HepG2 (cell line): ENCODE measurements around the gene LAMA5. TPM values are rescaled to one million over a fixed set of nuclear protein-coding genes. Genes with fewer than 3 reads are reported as not detected.

Experiments used
- AGO2 ChIP-seq: fragments of 200-400 bp; formaldehyde crosslinking; optimal IDR thresholded peaks from 2 replicates; pipeline ENCODE3; 2017; ENCODE audit warnings: mild to moderate bottlenecking, low read depth, low read length, moderate library complexity
- BHLHE40 ChIP-seq: IDR thresholded peaks from 2 replicates; pipeline ENCODE4 v1.6.1; 2011; ENCODE audit warnings: low read length, improper control_type of control experiment
- BORCS8-MEF2B ChIP-seq: sonication (generic); formaldehyde crosslinking; IDR thresholded peaks from 2 replicates; pipeline ENCODE4 v1.8.0; 2022; ENCODE audit warnings: mild to moderate bottlenecking, missing genetic modification reagents
- DMAP1 ChIP-seq: IDR thresholded peaks from 2 replicates; pipeline ENCODE4 v1.6.1; 2016
- GZF1 ChIP-seq: sonication (generic); formaldehyde crosslinking; IDR thresholded peaks from 2 replicates; pipeline ENCODE4 v1.5.1; 2020; ENCODE audit warnings: mild to moderate bottlenecking, missing genetic modification reagents
- HHEX ChIP-seq: IDR thresholded peaks from 2 replicates; pipeline ENCODE4 v1.6.1; 2016; ENCODE audit warnings: control low read depth
- HNF4G ChIP-seq, 2 experiments: sonication (generic) in 1 of 2; formaldehyde crosslinking in 1 of 2; IDR thresholded peaks; 2 replicates each; pipeline versions ENCODE4 v1.4.0 to v1.6.1; 2011 to 2020; ENCODE audit warnings: borderline replicate concordance in 2 of 2, low read depth in 2 of 2, mild to moderate bottlenecking in 2 of 2, low read length in 1 of 2, missing genetic modification reagents in 1 of 2, moderate library complexity in 1 of 2
- KMT2A ChIP-seq: sonication (generic); formaldehyde crosslinking; IDR thresholded peaks from 2 replicates; pipeline ENCODE4 v1.4.0; 2020; ENCODE audit warnings: missing genetic modification reagents
- MED1 ChIP-seq: sonication (generic); formaldehyde crosslinking; IDR thresholded peaks from 2 replicates; pipeline ENCODE4 v1.4.0; 2020; ENCODE audit warnings: missing genetic modification reagents
- MXD4 ChIP-seq: IDR thresholded peaks from 2 replicates; pipeline ENCODE4 v1.6.1; 2016; ENCODE audit warnings: mild to moderate bottlenecking, missing biosample characterization, missing genetic modification reagents
- SP140L ChIP-seq: sonication (generic); formaldehyde crosslinking; IDR thresholded peaks from 2 replicates; pipeline ENCODE4 v1.4.0; 2020; ENCODE audit warnings: missing genetic modification reagents, borderline replicate concordance
- ZC3H13 ChIP-seq: sonication (generic); formaldehyde crosslinking; IDR thresholded peaks from 2 replicates; pipeline ENCODE4 v1.8.1; 2023; ENCODE audit warnings: mild to moderate bottlenecking, missing genetic modification reagents, moderate library complexity
- ZFY ChIP-seq: sonication (generic); formaldehyde crosslinking; IDR thresholded peaks from 2 replicates; pipeline ENCODE4 v1.4.0; 2020; ENCODE audit warnings: missing genetic modification reagents
- ZNF296 ChIP-seq: sonication (generic); formaldehyde crosslinking; conservative IDR thresholded peaks from 2 replicates; pipeline ENCODE4 v1.5.0; 2020; ENCODE audit warnings: mild to moderate bottlenecking, missing genetic modification reagents
- ZNF354B ChIP-seq: sonication (generic); formaldehyde crosslinking; IDR thresholded peaks from 2 replicates; pipeline ENCODE4 v1.8.0; 2022; ENCODE audit warnings: mild to moderate bottlenecking, missing genetic modification reagents
- ZNF773 ChIP-seq: sonication (generic); formaldehyde crosslinking; IDR thresholded peaks from 2 replicates; pipeline ENCODE4 v1.4.0; 2020; ENCODE audit warnings: missing genetic modification reagents, borderline replicate concordance
- polyA plus RNA-seq, 8 experiments: library from polyadenylated mRNA; depleted of rRNA in 3 of 8; stranded (reverse) in 7 of 8; unstranded in 1 of 8; fragments of >200 nt; fragmentation: Illumina TruSeq in 4 of 8; extraction: Trizol in 4 of 8; gene quantifications; 2 replicates each; pipeline versions ENCODE4 v1.2.1 to v1.2.3, GENCODE V29; 2011 to 2016; ENCODE audit warnings: low read depth in 4 of 8, missing spikeins in 1 of 8, mixed read lengths in 1 of 8; ENCODE audit not compliant: insufficient read depth in 1 of 8
- total RNA-seq, 5 experiments: library from RNA; depleted of rRNA; stranded (reverse); fragments of >200 nt; fragmentation: Illumina TruSeq; extraction: Trizol; gene quantifications; 2 replicates each; pipeline ENCODE4 v1.2.3, GENCODE V29; 2016; ENCODE audit warnings: low read depth in 1 of 5
- TF ChIP-seq, protein P1 (sequence below): sonication (generic); formaldehyde crosslinking; IDR thresholded peaks from 2 replicates; pipeline ENCODE4 v1.8.0; 2023; ENCODE audit warnings: mild to moderate bottlenecking, missing genetic modification reagents
- TF ChIP-seq, protein P2 (sequence below): sonication (generic); formaldehyde crosslinking; IDR thresholded peaks from 2 replicates; pipeline ENCODE4 v1.5.0; 2020; ENCODE audit warnings: mild to moderate bottlenecking, missing genetic modification reagents
- TF ChIP-seq, protein P3 (sequence below), 2 experiments: sonication (generic) in 1 of 2; formaldehyde crosslinking in 1 of 2; IDR thresholded peaks; 2 replicates each; pipeline versions ENCODE4 v1.6.1 to v1.9.0; 2014 to 2022; ENCODE audit warnings: antibody characterized with exemption in 1 of 2, borderline replicate concordance in 1 of 2, inconsistent platforms in 1 of 2, low read depth in 1 of 2, missing genetic modification reagents in 1 of 2
- TF ChIP-seq, protein P4 (sequence below), 2 experiments: fragments of 450-650 bp in 1 of 2; sonication (generic) in 1 of 2; formaldehyde crosslinking; IDR thresholded peaks; 2 replicates each; pipeline versions ENCODE4 v1.5.0 to v1.8.0; 2020 to 2022; ENCODE audit warnings: mild to moderate bottlenecking in 1 of 2, missing genetic modification reagents in 1 of 2

Gene LAMA5
- total and polyA plus RNA-seq, 2 of the 13 experiments (the other 11 are each of a cell fraction or from before 2014, with no cell fraction given) = 21.0 to 44.7 TPM

DNA sequence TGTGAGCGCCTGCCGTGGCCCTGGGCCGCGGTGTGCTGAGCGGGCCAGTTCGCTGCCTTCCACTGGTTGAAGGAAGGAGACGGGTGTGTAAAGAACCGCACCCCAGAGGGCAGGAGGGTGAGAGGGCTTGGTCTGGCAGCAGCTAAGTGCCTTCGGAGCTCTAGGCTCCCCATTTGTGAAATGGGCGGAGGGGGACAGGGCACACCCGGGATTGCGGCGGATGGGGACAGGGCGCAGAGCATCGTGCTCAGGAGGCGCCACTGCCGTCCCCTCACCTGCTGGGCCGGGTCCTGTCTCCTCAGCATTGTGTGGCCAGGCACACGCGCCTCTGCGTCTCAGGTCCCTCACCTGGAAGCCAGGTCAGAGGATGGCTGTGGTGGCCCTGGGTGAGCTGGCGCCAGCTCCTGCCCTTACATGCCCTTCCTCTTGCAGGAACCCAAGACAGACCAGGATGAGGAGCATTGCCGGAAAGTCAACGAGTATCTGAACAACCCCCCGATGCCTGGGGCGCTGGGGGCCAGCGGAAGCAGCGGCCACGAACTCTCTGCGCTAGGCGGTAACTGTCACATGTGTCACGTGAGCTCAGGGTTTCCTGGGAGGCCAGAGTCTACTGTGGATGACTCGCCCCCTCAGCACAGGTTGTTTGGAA lies 61.2 kb downstream of the LAMA5 start (continued):
- TF ChIP-seq, protein P1, sequence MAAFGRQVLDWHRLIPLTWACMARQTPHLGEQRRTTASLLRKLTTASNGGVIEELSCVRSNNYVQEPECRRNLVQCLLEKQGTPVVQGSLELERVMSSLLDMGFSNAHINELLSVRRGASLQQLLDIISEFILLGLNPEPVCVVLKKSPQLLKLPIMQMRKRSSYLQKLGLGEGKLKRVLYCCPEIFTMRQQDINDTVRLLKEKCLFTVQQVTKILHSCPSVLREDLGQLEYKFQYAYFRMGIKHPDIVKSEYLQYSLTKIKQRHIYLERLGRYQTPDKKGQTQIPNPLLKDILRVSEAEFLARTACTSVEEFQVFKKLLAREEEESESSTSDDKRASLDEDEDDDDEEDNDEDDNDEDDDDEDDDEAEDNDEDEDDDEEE = no peak
- no peak for TF ChIP-seq GZF1 (CRISPR knock-in tag)
- TF ChIP-seq ZNF773 (CRISPR knock-in tag) = no peak
- no peak for TF ChIP-seq MXD4 (CRISPR knock-in tag)
- no peak for TF ChIP-seq ZNF354B
- TF ChIP-seq ZNF296 (CRISPR knock-in tag) = no peak
- peak; percentile 84 for TF ChIP-seq AGO2
- TF ChIP-seq, protein P2, sequence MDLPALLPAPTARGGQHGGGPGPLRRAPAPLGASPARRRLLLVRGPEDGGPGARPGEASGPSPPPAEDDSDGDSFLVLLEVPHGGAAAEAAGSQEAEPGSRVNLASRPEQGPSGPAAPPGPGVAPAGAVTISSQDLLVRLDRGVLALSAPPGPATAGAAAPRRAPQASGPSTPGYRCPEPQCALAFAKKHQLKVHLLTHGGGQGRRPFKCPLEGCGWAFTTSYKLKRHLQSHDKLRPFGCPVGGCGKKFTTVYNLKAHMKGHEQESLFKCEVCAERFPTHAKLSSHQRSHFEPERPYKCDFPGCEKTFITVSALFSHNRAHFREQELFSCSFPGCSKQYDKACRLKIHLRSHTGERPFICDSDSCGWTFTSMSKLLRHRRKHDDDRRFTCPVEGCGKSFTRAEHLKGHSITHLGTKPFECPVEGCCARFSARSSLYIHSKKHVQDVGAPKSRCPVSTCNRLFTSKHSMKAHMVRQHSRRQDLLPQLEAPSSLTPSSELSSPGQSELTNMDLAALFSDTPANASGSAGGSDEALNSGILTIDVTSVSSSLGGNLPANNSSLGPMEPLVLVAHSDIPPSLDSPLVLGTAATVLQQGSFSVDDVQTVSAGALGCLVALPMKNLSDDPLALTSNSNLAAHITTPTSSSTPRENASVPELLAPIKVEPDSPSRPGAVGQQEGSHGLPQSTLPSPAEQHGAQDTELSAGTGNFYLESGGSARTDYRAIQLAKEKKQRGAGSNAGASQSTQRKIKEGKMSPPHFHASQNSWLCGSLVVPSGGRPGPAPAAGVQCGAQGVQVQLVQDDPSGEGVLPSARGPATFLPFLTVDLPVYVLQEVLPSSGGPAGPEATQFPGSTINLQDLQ (CRISPR knock-in tag) = no peak
- TF ChIP-seq HNF4G (IDR thresholded peaks at IDR 0.05; ENCODE audit: borderline replicate concordance, low read depth, low read length) = no peak
- TF ChIP-seq HNF4G (CRISPR knock-in tag; IDR thresholded peaks at IDR 0.05; ENCODE audit: borderline replicate concordance, low read depth) = no peak
- TF ChIP-seq, protein P3, sequence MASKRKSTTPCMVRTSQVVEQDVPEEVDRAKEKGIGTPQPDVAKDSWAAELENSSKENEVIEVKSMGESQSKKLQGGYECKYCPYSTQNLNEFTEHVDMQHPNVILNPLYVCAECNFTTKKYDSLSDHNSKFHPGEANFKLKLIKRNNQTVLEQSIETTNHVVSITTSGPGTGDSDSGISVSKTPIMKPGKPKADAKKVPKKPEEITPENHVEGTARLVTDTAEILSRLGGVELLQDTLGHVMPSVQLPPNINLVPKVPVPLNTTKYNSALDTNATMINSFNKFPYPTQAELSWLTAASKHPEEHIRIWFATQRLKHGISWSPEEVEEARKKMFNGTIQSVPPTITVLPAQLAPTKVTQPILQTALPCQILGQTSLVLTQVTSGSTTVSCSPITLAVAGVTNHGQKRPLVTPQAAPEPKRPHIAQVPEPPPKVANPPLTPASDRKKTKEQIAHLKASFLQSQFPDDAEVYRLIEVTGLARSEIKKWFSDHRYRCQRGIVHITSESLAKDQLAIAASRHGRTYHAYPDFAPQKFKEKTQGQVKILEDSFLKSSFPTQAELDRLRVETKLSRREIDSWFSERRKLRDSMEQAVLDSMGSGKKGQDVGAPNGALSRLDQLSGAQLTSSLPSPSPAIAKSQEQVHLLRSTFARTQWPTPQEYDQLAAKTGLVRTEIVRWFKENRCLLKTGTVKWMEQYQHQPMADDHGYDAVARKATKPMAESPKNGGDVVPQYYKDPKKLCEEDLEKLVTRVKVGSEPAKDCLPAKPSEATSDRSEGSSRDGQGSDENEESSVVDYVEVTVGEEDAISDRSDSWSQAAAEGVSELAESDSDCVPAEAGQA (IDR thresholded peaks at IDR 0.05; ENCODE audit: low read depth) = no peak
- TF ChIP-seq, protein P3 (CRISPR knock-in tag; IDR thresholded peaks at IDR 0.05; ENCODE audit: borderline replicate concordance) = no peak
- no peak for TF ChIP-seq DMAP1
- no peak for TF ChIP-seq SP140L (CRISPR knock-in tag)
- TF ChIP-seq BORCS8-MEF2B (CRISPR knock-in tag) = no peak
- TF ChIP-seq BHLHE40 = 0 out of 2 replicates have a peak, but pooled peaks have one; percentile 11
- TF ChIP-seq HHEX (CRISPR knock-in tag) = no peak
- no peak for TF ChIP-seq KMT2A (CRISPR knock-in tag)
- no peak for TF ChIP-seq ZFY (CRISPR knock-in tag)
- no peak for TF ChIP-seq MED1 (CRISPR knock-in tag)
- TF ChIP-seq, protein P4, sequence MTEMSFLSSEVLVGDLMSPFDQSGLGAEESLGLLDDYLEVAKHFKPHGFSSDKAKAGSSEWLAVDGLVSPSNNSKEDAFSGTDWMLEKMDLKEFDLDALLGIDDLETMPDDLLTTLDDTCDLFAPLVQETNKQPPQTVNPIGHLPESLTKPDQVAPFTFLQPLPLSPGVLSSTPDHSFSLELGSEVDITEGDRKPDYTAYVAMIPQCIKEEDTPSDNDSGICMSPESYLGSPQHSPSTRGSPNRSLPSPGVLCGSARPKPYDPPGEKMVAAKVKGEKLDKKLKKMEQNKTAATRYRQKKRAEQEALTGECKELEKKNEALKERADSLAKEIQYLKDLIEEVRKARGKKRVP (CRISPR knock-in tag; IDR thresholded peaks at IDR 0.05) = no peak
- 0 out of 2 replicates have a peak, but pooled peaks have one; percentile 3 for TF ChIP-seq ZC3H13 (CRISPR knock-in tag)
